ENCODE data around the gene HTR1B. TPM values are rescaled to one million over a fixed set of nuclear protein-coding genes. Genes with fewer than 3 reads are reported as not detected.
A peak's percentile ranks its signal among the peaks of the same experiment; 100 is the strongest.

The HTR1B gene
- total RNA-seq, 1 donor from 2014 or later: 10.3 TPM

- Mint-ChIP-seq H3K27ac (no peak overlapping the region), H3K36me3 (ENCODE audit: insufficient read depth) (no peaks in the 10 kb centered on the region), H3K4me3 (ENCODE audit: low read depth) (no peak overlapping the region), H3K4me1 (ENCODE audit: low read depth) (peaks cover 3% of the 10 kb centered on the region), H3K27me3 (peaks cover 27% of the 10 kb centered on the region), H3K9me3 (ENCODE audit: low read depth) (no peaks in the 10 kb centered on the region)
- TF ChIP-seq CTCF (IDR thresholded peaks at IDR 0.05; ENCODE audit: unreplicated experiment): no peak
- no peak for DNase-seq (ENCODE audit: low spot score, unreplicated experiment)
Measured at GRCh38 chr6:77468939-77469338, 5.6 kb upstream of the HTR1B start.

GRCh38 chr6:77466451-77467437 is 3.5 kb upstream of the HTR1B start:
- peak overlapping the region; percentile 85 for H3K4me3 Mint-ChIP-seq (ENCODE audit: low read depth)
- H3K36me3 Mint-ChIP-seq (ENCODE audit: insufficient read depth): no peaks in the 10 kb centered on the region
- no peaks in the 10 kb centered on the region for H3K9me3 Mint-ChIP-seq (ENCODE audit: low read depth)
- H3K27me3 Mint-ChIP-seq: peaks cover 46% of the 10 kb centered on the region
- TF ChIP-seq CTCF (IDR thresholded peaks at IDR 0.05; ENCODE audit: unreplicated experiment): peak; percentile 45
- H3K27ac Mint-ChIP-seq: no peak overlapping the region
- DNase-seq (ENCODE audit: low spot score, unreplicated experiment): no peak
- peaks cover 10% of the 10 kb centered on the region for H3K4me1 Mint-ChIP-seq (ENCODE audit: low read depth)

GRCh38 chr6:77466055-77466450 is 2.8 kb upstream of the HTR1B start:
- H3K4me3 Mint-ChIP-seq (ENCODE audit: low read depth): peak overlapping the region; percentile 85
- H3K27me3 Mint-ChIP-seq: peaks cover 51% of the 10 kb centered on the region
- peak; percentile 72 for TF ChIP-seq CTCF (IDR thresholded peaks at IDR 0.05; ENCODE audit: unreplicated experiment)
- H3K27ac Mint-ChIP-seq: no peak overlapping the region
- peaks cover 10% of the 10 kb centered on the region for H3K4me1 Mint-ChIP-seq (ENCODE audit: low read depth)
- peak; percentile 46 for DNase-seq (ENCODE audit: low spot score, unreplicated experiment)
- no peaks in the 10 kb centered on the region for H3K36me3 Mint-ChIP-seq (ENCODE audit: insufficient read depth)
- no peaks in the 10 kb centered on the region for H3K9me3 Mint-ChIP-seq (ENCODE audit: low read depth)

GRCh38 chr6:77464495-77464867 is 1.2 kb upstream of the HTR1B start:
- DNase-seq (ENCODE audit: low spot score, unreplicated experiment): no peak
- TF ChIP-seq CTCF (IDR thresholded peaks at IDR 0.05; ENCODE audit: unreplicated experiment): no peak
- peaks cover 12% of the 10 kb centered on the region for H3K4me1 Mint-ChIP-seq (ENCODE audit: low read depth)
- peaks cover 54% of the 10 kb centered on the region for H3K27me3 Mint-ChIP-seq
- no peaks in the 10 kb centered on the region for H3K9me3 Mint-ChIP-seq (ENCODE audit: low read depth)
- H3K27ac Mint-ChIP-seq: no peak overlapping the region
- H3K36me3 Mint-ChIP-seq (ENCODE audit: insufficient read depth): no peaks in the 10 kb centered on the region
- H3K4me3 Mint-ChIP-seq (ENCODE audit: low read depth): peak overlapping the region; percentile 85

- peak; percentile 24 for DNase-seq (ENCODE audit: low spot score, unreplicated experiment)
- Mint-ChIP-seq H3K9me3 (ENCODE audit: low read depth) (no peaks in the 10 kb centered on the region), H3K27me3 (peaks cover 54% of the 10 kb centered on the region), H3K4me1 (ENCODE audit: low read depth) (peaks cover 12% of the 10 kb centered on the region), H3K4me3 (ENCODE audit: low read depth) (peak overlapping the region; percentile 85), H3K27ac (no peak overlapping the region), H3K36me3 (ENCODE audit: insufficient read depth) (no peaks in the 10 kb centered on the region)
- TF ChIP-seq CTCF (IDR thresholded peaks at IDR 0.05; ENCODE audit: unreplicated experiment): no peak
Measured at GRCh38 chr6:77463861-77464494, 687 bp upstream of the HTR1B start.

Measured in progenitor cell of endocrine pancreas (in vitro differentiated cells).